ENCODE measurements around the gene CMTM6.
"Not testable (repeated sequence)": the region's sequence is repeated elsewhere in the genome, so short reads cannot be mapped to it uniquely, and the experiment has no call there.

CMTM6 gene

GRCh38 chr3:32502118-32502945, at the start of gene CMTM6:
Gene CMTM6 (minus strand): TSS chr3:32502852. CDS start chr3:32502745, 107 bp downstream.
- DNase-seq: peak; percentile 78

- DNase-seq: no peak
Measured at GRCh38 chr3:32552013-32552412, 49.4 kb upstream of the CMTM6 start.

- DNase-seq: no peak
Measured at GRCh38 chr3:32551496-32551895, 48.8 kb upstream of the CMTM6 start.

GRCh38 chr3:32551087-32551486, 48.4 kb upstream of the CMTM6 start:
- no peak for DNase-seq

- DNase-seq: no peak
Measured at GRCh38 chr3:32545305-32545704, 42.7 kb upstream of the CMTM6 start.

GRCh38 chr3:32544894-32545293, 42.2 kb upstream of the CMTM6 start:
- DNase-seq: no peak

- no peak for DNase-seq
Measured at GRCh38 chr3:32542807-32543206, 40.2 kb upstream of the CMTM6 start.

GRCh38 chr3:32540899-32541298, 38.2 kb upstream of the CMTM6 start:
- DNase-seq: no peak

GRCh38 chr3:32532434-32532833, 29.8 kb upstream of the CMTM6 start:
- DNase-seq: no peak

GRCh38 chr3:32531010-32531647, 28.5 kb upstream of the CMTM6 start:
- no peak for DNase-seq

GRCh38 chr3:32525720-32526119, 23.1 kb upstream of the CMTM6 start:
- no peak for DNase-seq

GRCh38 chr3:32522682-32523081, 20.0 kb upstream of the CMTM6 start:
- no peak for DNase-seq

- DNase-seq: not testable (repeated sequence)
Measured at GRCh38 chr3:32518921-32519320, 16.3 kb upstream of the CMTM6 start.

- DNase-seq: not testable (repeated sequence)
Measured at GRCh38 chr3:32516751-32517150, 14.1 kb upstream of the CMTM6 start.

GRCh38 chr3:32511005-32511404, 8.4 kb upstream of the CMTM6 start:
- DNase-seq: no peak

- no peak for DNase-seq
Measured at GRCh38 chr3:32510075-32510724, 7.5 kb upstream of the CMTM6 start.

GRCh38 chr3:32508711-32509110, 6.1 kb upstream of the CMTM6 start:
- DNase-seq: no peak

- no peak for DNase-seq
Measured at GRCh38 chr3:32506466-32506865, 3.8 kb upstream of the CMTM6 start.

- DNase-seq: no peak
Measured at GRCh38 chr3:32502946-32503286, 264 bp upstream of the CMTM6 start.

GRCh38 chr3:32501783-32502117, 902 bp downstream of the CMTM6 start:
- DNase-seq: no peak

GRCh38 chr3:32500880-32501782, 1.5 kb downstream of the CMTM6 start:
- no peak for DNase-seq

- DNase-seq: no peak
Measured at GRCh38 chr3:32500231-32500630, 2.4 kb downstream of the CMTM6 start.

GRCh38 chr3:32499585-32499984, 3.1 kb downstream of the CMTM6 start:
- no peak for DNase-seq

Data from activated CD4-positive, CD25-positive, alpha-beta regulatory T cell treated with anti-CD3 and anti-CD28 coated beads, Interleukin-2, amount 50 U/mL, for 72 hours (primary cell).